ENCODE data around the gene EML3.

The EML3 gene

DNA sequence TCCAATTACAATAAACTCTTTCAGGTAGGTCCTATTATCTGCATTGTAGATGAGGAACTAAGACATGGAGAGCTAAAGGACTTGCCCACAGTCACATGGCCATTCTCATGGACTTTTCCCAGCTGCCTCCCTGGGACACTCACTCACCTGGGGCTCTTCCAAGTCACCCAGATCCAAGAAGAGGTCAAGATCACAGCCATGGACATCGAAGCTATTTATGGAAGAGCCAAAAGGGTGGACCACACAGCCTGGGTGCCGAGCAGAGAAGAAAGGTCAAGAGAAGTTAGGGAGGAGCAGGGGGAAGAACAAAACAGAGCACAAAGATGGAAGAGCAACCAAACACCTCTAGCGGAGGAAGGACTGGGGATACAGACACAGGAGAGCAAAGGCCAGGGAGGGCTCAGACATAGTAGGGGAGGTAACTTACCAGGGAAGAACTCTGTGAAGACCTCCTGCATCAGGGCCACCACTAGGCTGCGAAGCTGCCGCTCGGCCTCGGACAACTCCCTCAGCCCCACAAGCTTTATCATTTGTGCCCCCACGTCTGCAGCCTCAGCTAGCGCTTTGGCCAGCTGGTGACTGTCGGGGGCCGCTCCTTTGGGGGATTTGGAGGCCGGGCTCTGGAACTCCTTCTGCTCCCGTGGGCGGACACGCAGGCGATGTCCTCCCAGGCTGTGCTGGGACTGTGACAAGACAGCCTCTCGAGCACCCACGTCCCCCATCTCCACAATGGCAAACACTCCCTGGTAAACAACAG is 31.4 kb downstream of the EML3 start:
- no peak overlapping the region for H3K4me3 ChIP-seq (ENCODE audit: low read depth, low read length)
- DNase-seq (ENCODE audit: low read depth) = no peak

DNA sequence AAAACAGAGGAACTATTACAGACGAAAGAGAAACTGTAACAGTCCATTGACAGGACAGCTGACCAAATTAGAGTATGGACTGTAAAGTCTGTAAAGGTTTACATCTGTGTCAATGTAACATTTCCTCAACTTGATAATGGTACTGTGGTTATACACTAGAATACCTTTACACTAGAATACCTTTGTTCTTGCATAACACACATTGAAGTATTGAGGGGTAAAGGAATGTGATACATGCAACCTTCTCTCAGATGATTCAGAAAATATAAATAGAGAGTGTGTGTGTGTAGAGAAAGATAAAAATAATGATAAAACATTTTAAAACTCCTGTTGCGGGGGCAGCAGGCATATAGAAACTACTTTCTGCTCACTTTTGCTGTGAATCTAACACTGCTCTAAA is 33.3 kb downstream of the EML3 start:
- TF ChIP-seq, protein P1, sequence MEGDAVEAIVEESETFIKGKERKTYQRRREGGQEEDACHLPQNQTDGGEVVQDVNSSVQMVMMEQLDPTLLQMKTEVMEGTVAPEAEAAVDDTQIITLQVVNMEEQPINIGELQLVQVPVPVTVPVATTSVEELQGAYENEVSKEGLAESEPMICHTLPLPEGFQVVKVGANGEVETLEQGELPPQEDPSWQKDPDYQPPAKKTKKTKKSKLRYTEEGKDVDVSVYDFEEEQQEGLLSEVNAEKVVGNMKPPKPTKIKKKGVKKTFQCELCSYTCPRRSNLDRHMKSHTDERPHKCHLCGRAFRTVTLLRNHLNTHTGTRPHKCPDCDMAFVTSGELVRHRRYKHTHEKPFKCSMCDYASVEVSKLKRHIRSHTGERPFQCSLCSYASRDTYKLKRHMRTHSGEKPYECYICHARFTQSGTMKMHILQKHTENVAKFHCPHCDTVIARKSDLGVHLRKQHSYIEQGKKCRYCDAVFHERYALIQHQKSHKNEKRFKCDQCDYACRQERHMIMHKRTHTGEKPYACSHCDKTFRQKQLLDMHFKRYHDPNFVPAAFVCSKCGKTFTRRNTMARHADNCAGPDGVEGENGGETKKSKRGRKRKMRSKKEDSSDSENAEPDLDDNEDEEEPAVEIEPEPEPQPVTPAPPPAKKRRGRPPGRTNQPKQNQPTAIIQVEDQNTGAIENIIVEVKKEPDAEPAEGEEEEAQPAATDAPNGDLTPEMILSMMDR (IDR thresholded peaks at IDR 0.05; ENCODE audit: control insufficient read depth, extremely low read depth, insufficient read depth) = no peak
- no peak overlapping the region for H3K4me3 ChIP-seq (ENCODE audit: low read depth, low read length)
- DNase-seq (ENCODE audit: low read depth) = no peak

More for the DNA sequence above, 31.4 kb downstream of the EML3 start:
- TF ChIP-seq, protein P1 (IDR thresholded peaks at IDR 0.05; ENCODE audit: control insufficient read depth, extremely low read depth, insufficient read depth) = no peak

DNA sequence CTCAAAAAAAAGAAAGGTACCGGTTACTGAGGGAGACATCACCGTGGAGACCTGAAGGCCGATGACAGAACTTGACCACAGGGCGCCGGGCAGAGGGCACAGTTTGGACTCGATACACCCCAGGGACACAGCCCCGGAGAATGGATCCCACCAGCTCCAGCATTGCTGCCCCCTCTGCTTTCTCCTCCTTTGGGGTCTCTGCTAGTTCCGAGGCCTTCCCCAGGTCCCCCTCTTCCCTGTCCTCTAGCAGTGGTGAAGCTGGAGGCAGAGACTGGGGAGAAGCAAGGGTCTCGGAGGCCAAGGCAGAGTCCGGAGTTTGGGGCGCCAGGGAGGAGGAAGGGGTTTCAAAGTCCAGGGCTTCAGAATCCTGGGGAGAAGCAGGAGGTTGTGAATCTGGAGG is 34.0 kb downstream of the EML3 start:
- no peak for DNase-seq (ENCODE audit: low read depth)
- TF ChIP-seq, protein P1 (IDR thresholded peaks at IDR 0.05; ENCODE audit: control insufficient read depth, extremely low read depth, insufficient read depth) = no peak
- H3K4me3 ChIP-seq (ENCODE audit: low read depth, low read length) = no peak overlapping the region

DNA sequence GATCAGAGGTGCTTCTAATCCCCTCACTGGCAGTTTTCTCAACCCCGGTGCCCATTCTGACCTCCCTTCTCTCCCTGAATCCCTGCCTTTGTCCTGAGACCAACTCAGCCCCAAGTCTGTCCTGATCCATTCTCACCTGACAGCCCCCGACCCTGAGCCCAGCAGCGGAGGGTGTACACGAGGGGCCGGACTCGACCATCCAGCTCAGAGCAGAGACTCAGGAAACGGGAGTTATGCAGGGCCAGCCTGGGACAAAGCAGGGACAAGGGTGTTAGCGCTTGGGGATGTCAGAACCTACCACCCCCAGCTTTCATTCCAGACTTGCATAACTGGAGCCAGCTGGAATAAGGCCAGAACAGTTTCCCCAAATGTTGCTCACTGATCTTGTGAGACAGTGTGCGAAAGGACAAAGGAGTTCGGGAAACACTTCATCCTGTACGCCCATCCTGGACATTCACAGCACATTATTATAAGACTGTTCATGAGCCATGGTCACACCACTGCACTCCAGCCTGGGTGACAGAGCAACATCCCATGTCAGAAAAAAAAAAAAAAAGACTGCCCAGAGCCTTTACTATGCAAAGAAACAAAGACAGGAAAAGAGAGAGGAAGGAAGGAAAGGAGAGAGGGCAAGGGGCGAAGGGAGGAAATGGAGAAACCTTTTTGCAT is 35.4 kb downstream of the EML3 start:
- no peak for DNase-seq (ENCODE audit: low read depth)

DNA sequence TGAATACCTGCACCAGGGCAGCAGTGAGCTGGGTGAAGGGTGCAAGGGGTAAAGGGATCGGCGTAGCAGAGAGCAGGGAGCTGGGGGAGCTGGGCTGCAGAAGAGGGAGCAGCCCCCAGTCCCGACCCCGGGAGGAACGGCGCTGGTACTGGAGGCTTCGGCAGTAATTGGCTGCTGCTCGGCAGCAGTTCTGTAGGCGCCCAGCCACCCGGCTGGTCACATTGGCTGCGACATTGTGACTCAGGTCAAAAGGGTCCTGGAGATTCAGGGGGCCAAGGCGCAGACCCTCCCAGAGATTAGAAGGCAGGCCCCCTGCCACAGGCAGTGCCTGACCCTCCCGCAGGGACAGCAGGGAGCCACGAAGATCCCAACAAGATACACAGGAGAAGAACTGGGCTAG is 36.7 kb downstream of the EML3 start:
- DNase-seq (ENCODE audit: low read depth) = no peak
- TF ChIP-seq, protein P1 (IDR thresholded peaks at IDR 0.05; ENCODE audit: control insufficient read depth, extremely low read depth, insufficient read depth) = no peak
- no peak overlapping the region for H3K4me3 ChIP-seq (ENCODE audit: low read depth, low read length)

More for the DNA sequence above, 35.4 kb downstream of the EML3 start:
- H3K4me3 ChIP-seq (ENCODE audit: low read depth, low read length) = no peak overlapping the region
- TF ChIP-seq, protein P1 (IDR thresholded peaks at IDR 0.05; ENCODE audit: control insufficient read depth, extremely low read depth, insufficient read depth) = no peak

DNA sequence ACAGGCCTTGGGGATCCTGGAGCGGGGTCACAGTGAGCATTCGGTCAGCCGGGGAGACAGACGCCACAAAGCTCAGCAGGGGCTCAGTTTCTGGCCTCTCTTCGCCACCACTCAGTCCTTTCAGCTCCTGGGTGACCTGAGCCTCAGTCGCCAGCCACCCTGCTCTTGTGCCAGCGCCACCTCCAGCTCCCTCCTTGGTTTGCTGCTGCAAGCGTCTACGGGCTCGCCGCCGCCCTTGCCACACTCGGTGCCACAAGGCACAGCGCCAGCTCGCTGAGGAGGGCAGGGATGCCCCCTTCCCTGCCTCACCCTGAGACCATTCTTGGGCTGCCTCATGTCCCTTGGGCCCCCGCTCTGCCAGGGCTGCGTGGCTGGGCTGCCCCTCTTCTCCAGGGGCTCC is 37.4 kb downstream of the EML3 start:
- DNase-seq (ENCODE audit: low read depth) = no peak
- H3K4me3 ChIP-seq (ENCODE audit: low read depth, low read length) = peak overlapping the region; percentile 82
- TF ChIP-seq, protein P1 (IDR thresholded peaks at IDR 0.05; ENCODE audit: control insufficient read depth, extremely low read depth, insufficient read depth) = no peak

Data from LNCaP clone FGC (cell line).